HG02885 (cell line): ENCODE data around the gene FAM181B.
"Not testable (repeated sequence)": the region's sequence is repeated elsewhere in the genome, so short reads cannot be mapped to it uniquely, and the experiment has no call there.

Experiments used
- ATAC-seq: cut with Tn5 transposase; IDR thresholded peaks from one replicate; pipeline ENCODE4 v1.9.1; 2021; ENCODE audit warnings: mild to moderate bottlenecking; ENCODE audit not compliant: unreplicated experiment, poor library complexity

Gene FAM181B

DNA sequence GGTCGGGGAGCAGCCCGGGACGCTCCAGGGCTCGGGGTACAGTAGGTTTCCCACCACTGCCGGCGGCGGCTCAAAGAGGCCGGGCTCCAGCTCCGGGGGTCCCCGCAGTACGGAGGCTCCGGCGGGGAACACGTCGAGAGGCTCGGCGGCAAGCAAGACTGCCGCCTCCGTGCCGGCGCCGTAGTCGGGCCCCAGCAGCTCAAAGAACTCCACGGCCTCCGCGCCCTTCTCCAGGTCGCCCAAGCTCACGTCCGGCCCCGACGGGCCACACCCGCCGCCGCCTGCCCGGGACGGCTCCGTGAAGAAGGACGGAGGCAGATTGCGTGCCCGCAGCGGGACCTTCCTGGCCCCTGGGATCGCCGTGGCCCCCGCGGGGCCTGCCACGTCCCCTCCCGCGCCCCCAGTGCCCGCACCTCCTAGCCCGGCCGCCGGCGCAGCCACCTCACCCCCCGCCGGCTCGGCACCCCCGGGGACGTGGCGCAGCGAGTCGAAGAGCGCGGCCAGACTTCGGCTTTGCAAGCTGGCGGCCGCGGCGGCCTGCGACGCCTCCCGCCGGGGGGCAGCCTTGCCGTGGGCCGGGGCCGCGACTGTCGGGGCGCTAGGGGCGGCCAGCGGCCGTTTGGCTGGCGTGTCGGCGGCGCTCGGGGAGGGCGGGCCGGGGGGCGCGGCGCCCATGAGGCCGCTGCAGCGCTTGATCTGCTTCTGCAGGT lies 775 bp downstream of the FAM181B start:
- ATAC-seq, result peak; percentile 16

DNA sequence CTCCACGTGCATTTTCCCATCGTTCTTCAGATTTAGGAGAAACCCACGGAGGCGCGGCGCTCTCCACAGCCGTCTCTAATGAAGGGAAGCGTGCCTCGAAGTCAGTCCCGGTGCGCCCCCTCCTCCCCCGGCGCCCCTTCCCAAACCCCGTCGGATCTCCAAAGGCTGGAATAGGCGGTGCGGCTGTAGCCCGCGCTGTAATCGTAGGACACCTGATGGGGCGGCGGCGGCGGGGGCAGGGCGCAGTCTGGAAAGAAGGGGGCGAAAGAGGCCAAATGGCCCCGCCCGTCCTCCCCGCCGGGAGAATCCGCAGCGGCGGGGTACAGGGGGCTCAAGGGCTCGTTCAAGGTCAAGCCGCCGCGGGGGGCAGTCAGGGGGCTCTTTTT lies 1.3 kb downstream of the FAM181B start:
- ATAC-seq, result no peak

DNA sequence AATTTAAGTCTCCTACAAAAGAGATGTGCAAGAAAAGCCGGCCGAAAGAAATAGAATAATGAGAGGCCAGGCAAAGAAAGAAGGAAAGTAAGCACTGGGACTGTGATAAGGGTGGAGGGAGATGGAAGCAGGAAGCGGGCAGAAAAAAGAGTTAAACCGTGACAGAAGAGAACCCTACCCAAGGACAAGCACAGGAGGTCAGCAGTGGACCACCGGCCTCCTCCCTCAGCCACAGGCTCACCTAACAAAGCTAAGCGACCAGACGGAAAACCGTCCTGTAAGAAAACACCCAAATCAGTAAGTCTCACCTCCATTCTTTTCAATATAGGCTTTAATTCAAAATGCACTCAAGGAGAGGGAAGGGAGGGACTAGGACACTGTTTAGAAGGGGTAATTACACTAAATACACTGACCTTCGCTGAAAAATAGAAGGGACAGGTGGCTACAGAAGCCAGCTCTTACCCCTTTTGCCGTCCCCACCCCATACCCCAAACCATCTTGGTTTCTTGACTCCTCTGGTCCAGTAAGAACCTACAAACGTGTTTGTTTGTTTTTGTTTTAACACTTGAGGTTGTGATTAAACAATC lies 1.9 kb downstream of the FAM181B start:
- no peak for ATAC-seq

DNA sequence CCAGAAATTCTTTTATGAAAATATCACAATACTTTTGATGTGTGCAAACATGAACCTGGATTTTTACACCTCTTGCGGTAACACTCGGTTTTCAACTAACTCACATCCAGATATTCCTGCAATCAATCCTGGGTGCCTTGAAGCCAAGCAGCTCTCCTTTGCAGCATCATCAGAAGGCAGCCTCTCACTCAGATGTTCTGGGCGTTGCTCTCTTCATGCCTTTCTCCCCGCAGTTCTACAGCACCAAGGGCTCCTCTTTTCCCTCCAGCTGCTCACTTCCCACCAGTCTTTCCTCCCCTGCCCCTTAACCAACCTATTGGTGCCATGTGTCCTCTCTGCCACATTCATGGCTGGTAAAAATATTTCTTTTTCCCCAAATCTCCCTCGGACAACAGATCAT lies 2.9 kb downstream of the FAM181B start:
- no peak for ATAC-seq

DNA sequence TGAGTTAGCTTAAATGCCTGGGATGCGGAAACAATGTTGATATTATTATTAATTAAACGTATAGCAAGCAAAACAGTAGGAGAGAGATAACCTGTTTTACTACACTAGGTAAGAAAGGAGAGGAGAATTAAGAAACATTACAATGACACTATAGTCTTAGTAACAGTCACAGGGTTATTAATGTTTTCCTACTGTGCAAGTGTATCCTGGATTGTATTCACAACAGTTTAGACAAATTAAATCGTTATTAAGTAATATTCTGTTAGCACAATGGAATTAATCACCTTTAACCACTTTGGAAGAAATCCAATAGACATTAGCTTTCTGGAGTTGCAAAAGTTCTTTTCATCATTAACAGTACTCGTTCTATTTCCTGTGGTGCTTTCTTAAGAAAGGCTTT lies 3.4 kb downstream of the FAM181B start:
- ATAC-seq, result no peak

DNA sequence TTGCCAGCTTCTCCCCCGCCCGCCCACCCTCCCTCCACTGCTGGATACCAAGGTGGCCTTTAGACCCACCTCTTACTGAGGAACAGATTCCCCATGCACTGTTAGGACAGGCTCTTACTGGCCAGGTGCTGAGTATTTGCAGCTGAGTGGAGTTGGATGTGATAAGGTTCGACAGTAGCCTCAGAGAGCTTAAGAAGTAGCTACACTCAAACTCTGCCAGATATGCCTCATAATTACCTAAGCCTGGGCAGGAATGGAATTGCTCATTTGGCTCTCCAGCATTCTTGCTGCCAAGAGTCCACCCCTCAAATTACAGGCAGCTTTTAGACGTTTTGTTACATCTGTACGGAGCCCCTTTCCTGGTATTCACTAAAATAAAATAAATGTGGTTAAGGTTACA lies 9.6 kb downstream of the FAM181B start:
- no peak for ATAC-seq

DNA sequence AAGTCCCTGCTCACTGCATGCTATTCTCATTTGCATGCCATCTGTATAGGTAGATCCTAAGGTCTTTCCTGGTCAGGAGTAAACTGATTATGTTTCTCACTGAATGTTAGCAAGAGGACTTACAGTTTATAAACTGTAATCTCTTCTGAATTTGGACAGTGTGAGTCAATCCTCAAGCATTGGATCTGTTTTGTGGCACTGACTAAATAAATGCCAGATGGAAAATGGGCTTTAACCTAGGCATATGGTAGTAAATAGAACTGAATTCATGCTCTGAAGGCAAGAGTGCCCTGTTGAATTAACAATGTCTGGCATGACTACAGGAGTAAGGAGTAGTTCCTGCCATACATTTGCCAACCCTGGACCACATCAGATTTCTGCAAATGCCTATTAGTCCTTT lies 11.4 kb downstream of the FAM181B start:
- no peak for ATAC-seq

DNA sequence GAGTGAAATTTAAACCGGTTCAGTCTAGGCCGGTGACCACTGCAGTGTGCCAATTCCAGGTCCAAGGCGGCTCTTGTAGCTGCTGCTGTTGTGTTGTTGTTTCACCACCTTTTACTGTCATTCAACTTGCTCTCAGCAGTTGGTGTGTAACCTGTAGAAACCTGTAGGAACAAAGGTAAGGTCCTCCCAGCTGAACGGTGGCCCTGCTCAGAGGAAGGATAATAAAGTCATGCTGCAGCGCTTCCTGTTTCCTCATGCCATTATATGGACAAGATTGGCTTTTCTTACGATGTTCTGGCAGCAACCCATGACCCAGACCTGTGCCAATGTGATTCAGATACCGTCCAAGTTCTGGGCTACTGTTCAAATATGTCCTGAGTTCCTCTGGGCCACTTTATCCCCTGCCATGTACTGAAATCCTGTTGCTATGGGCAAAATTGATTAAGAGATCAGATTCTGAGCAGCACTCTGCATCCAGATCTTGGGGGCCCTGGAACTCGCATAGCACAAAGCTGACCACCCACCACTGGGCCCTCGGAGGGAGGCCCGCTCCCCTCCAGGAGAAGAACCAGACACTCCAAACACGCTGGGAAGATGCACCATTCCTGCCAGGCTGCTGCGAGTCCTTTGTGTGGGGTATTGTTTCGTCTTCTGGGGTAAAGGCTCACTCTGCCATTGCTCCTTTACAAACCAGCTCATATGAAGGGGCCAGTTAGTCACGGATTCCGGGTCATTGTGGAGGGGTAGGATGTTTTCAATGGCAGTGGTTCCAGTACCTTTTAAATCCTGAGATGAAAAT lies 13.2 kb downstream of the FAM181B start:
- ATAC-seq, result no peak

DNA sequence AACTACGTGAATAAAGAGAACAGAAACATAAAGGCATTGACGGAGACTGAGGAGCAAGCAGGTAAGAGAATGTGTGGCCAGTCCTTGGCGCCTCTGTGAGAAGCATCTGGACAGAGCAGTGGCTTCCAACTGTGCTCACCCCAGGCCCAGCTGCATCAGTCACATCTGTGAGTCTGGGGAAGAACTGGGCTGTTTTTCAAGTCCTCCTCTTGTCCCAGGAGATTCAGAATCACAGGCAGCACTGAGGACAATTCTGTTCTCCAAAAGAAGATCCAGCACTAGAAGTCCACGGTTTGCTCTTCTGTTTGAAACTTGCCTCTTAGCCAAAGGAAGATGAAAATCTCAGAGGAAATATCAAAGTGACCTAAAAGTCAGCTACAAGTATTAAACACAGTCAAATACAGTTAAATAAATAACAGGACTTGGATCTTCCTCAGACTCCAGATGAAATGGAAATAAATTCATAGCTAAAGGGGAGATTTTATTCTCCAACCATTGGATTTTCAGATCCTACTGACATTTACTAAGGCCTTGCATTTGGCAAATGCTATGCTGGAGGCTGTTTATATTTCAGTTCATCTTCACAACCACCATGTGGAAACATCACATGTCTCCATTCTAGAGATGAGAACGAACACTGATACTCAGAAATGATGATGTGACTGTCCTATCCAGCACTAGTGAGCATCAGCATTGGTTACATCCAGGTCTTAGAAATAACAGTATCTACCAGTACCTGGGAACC lies 14.1 kb downstream of the FAM181B start:
- no peak for ATAC-seq

DNA sequence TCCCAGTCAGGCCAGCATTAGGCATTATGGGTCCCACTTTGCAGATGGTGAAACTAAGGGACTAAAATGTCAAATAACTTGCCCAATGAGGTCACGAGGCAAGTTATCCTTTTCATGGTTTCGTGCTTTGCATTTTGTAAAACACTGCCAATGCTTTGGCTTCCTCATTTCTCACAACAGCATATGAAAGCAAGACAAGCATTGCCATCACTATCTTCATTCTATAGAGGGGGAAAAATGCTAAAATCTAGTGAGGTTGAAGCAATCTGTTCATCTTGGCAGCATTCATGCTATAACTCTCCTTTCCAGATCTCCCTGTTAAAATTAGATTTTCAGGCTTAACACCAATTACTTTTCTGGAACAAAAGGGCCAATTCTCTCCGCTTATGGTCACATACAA lies 14.8 kb downstream of the FAM181B start:
- ATAC-seq, result no peak

DNA sequence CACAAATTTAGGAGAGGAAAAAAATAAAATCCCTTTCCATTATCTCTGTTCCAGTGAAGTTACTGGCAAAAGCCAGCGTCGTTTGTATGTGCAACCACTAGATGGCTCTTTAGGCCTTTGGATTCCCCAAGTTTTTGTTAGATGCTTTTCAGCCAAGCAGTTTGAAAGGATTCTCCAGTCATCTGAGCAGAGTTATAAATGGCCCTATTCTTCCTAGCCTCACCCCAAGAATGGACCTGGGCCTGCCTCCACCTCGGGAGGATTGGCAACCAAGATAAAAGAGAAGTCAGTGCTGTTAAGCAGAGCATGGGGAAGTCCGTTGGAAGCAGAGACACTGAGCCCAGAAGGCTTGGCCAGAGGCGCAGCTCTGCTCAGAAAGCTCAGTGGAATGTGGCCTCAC lies 15.4 kb downstream of the FAM181B start:
- ATAC-seq, result peak; percentile 75

DNA sequence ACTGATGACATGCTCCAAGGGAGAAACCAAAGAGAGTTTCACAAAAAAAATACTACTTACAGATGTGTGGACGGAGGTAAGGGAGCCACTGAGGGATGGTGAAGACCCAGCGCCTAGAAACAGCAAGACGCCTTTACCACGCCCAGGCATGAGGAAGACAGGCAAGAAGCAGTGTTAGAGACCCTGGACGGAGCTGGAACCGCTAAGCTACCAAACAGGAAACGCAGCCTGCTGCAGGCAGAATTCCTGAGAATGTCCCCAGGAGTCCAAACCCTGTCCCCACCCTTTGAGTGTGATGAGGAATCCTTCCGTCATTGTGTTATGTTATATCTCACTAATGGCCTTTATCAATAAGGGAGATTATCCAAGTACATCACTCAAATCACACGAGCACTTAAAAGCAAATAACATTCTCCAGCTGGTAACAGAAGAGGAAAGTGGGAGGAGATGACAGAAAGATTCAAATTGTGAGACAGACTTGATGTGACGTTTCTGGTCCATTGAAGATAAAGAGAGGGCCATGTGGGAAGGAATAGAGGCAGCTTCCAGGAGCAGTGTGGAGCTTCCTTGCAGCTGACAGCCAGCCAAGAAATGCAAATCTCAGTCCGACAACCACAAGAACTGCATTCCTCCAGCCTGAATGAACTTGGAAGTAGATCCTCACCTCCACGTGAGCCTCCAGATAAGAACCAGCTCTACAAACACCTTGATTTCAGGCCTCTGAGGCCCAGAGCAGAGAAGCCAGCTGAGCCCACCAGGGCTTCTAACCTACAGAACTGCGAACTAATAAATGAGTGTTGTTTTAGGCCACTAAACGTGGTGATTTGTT lies 19.1 kb downstream of the FAM181B start:
- no peak for ATAC-seq

DNA sequence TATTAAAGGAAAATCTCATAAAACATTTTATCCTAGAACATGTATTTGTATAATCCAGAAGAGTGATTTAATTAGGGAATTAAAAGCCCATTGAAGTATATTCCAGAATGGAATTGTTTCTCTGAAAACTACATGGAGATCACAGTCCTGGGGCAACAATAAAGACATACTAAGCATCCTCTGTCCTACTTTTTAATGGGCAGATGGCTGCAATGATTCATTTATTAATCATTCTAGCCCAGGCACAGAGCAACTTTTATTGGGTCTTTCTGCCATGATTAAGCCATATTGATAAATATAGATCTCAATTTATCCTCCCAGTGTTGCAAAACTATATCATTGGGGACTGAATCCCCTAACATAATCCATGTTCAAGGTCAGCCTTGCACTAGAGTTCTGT lies 22.0 kb downstream of the FAM181B start:
- no peak for ATAC-seq

DNA sequence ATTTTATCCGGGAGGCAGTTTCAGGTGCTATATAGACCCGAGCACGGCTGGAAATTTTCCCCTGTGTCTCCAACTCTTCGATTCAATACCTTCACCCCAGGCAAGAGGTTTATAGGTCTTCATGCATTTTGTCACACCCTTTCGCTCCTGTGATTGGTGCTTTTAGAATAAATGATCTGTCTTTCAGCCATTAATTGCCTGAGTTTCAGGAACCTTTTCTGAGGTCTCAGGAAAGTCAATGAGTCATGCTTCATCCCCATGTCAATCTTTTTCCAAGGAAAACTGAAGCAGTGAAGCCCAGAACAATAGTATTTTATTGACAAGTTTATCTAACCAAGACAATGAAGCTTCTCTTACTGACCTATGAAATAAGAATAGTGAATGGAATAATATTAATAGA lies 29.9 kb downstream of the FAM181B start:
- ATAC-seq, result no peak

DNA sequence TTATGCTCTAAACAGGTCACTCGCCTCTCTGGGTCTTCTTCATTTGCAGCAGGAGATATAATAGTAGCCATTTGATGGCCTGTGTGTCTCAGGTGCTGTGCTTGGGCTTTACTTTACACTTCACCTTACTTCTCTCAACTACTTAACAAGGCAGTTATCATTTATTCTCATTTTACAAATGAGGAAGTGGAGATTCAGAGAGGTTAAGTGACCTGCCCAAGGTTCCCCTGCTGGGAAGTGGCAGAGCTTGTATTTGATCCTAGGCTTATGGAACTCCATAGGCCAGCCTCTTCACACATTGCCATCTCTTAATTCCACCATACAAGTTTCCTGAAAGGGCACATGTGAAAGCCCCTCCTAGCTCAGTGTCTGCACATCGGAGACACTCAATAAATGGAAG lies 30.4 kb downstream of the FAM181B start:
- ATAC-seq, result no peak

DNA sequence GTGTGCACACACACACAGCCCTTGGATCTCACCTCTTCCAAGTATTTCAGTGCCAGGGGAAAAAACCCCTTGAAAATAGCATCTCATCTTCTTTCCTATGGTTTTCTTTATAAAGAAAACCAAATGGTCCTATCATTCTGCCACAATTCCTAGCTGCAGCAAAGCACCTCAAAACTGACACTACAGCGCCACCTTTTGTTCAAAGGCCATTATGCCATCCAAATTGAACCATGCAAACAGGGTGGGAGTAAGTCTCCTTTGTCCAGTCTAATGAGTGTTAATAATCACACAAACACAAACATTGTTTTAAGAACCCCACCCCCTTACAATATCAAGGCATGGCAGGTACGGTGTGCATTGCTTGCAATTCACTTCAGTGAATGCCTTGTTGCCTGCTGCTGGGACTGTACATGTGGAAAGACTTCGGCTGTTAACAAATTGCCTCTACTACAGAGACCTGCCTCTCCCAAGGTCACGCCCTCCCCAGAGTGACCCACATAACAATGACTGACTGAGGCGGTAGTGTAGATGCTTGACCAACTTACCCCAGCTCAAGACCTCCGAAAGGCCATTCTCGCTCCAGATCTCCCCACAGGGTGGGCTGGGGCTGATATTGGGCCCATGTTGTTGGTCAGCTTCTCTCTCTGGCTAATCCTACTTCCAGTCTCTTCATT lies 31.7 kb downstream of the FAM181B start:
- ATAC-seq, result peak; percentile 74

DNA sequence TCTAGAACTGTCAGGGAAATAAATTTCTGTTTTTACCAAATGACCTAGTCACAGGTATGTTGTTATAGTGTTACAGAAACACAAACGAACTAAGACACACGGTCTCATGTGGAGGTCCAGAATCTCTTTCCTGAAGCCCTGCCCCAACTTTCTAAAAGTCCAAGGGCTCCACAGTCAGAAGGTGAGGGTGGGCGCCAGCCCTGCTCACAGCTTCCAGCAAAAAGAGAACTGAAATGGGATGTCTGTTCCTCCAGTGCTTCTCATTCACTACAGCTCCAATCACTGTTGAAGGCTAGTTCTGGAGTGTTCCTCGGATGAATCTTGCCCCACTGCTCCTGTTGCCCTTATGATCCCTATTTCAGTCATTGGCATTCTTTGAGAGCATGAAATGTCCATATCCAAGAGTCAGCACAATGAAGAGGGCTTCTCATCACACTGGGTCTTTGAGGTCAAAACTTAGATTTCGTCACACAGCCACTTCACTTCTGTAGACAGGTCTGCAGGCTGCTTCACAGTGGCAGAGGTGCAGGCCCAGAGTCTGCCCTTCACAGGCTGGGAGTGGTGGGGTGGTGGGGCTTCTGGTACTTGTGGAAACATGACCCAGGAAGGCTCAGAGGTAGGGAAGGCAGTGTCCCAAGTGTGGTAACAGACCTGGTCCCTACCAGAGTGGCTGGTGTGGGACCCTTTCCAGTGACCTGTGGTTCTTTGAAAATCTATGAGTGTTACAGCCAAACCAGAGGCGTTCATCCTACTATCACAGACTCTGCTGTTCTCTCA lies 34.9 kb downstream of the FAM181B start:
- ATAC-seq, result no peak

DNA sequence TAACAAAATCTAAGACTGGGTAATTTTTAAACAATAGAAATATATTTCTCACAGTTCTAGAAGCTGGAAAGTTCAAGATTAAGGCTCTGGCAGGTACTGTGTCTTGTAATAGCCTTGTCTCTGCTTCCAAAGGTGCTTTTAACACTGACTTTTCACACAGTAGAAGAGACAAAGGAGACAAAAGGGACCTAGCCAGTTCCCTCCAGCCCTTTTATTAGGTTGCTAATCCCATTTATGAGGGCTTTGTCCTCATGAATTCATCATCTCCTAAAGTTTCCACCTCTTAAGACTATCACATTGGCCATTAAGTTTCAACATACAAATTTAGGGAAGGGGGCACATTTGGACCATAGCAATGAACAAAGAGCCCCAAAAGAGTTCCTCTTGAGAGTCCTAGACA lies 40.7 kb downstream of the FAM181B start:
- no peak for ATAC-seq

DNA sequence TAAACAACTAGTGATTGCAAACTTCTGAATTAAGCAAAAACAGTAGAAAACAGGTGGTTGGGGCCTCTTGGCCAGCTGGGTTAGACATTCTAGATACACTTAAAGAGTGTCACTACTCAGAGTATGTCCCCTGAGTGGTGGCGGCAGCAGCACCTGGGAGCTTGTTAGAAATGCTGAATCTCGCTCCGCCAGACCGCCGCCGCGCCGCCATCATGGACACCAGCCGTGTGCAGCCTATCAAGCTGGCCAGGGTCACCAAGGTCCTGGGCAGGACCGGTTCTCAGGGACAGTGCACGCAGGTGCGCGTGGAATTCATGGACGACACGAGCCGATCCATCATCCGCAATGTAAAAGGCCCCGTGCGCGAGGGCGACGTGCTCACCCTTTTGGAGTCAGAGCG lies 44.3 kb downstream of the FAM181B start:
- not testable (repeated sequence) for ATAC-seq
